HepG2 (cell line): ENCODE data around the gene CDK10. TPM values are rescaled to one million over a fixed set of nuclear protein-coding genes. Genes with fewer than 3 reads are reported as not detected.

Source experiments
- ARHGAP35 ChIP-seq: sonication (generic); formaldehyde crosslinking; IDR thresholded peaks from 2 replicates; pipeline ENCODE4 v1.9.0; 2022; ENCODE audit warnings: mild to moderate bottlenecking, inconsistent platforms, moderate library complexity, missing genetic modification reagents, borderline replicate concordance
- EP300 ChIP-seq, 3 experiments: sonication (generic) in 1 of 3; formaldehyde crosslinking in 1 of 3; IDR thresholded peaks; 2 replicates each; pipeline versions ENCODE4 v1.5.1 to v1.6.1; 2011 to 2020; ENCODE audit warnings: low read depth in 2 of 3, low read length in 2 of 3, borderline replicate concordance in 1 of 3, improper control_type of control experiment in 1 of 3, mild to moderate bottlenecking in 1 of 3, missing genetic modification reagents in 1 of 3, moderate library complexity in 1 of 3
- GABPB1 ChIP-seq: IDR thresholded peaks from 2 replicates; pipeline ENCODE4 v1.6.1; 2016; ENCODE audit warnings: mild to moderate bottlenecking, missing genetic modification reagents, moderate library complexity, missing compliant biosample characterization
- GATA4 ChIP-seq: sonication (generic); IDR thresholded peaks from 2 replicates; pipeline ENCODE4 v1.6.1; 2016; ENCODE audit warnings: antibody characterized with exemption, low read depth, borderline replicate concordance
- HHEX ChIP-seq: IDR thresholded peaks from 2 replicates; pipeline ENCODE4 v1.6.1; 2016; ENCODE audit warnings: control low read depth
- KDM5B ChIP-seq: sonication (generic); formaldehyde crosslinking; IDR thresholded peaks from 2 replicates; pipeline ENCODE4 v1.4.0; 2020; ENCODE audit warnings: missing genetic modification reagents, mild to moderate bottlenecking, borderline replicate concordance
- NONO ChIP-seq, 2 experiments: fragments of 450-650 bp in 1 of 2; sonication (generic) in 1 of 2; formaldehyde crosslinking in 1 of 2; IDR thresholded peaks in 1 of 2; conservative IDR thresholded peaks in 1 of 2; 2 replicates each; pipeline versions ENCODE4 v1.6.1 to v1.8.0; 2017 to 2022; ENCODE audit warnings: mild to moderate bottlenecking in 1 of 2, missing genetic modification reagents in 1 of 2, moderate library complexity in 1 of 2
- PHB2 ChIP-seq: fragments of 450-650 bp; IDR thresholded peaks from 2 replicates; pipeline ENCODE4 v1.6.1; 2018; ENCODE audit not compliant: partially characterized antibody
- SALL1 ChIP-seq: sonication (generic); formaldehyde crosslinking; IDR thresholded peaks from 2 replicates; pipeline ENCODE4 v1.8.0; 2022; ENCODE audit warnings: mild to moderate bottlenecking, missing genetic modification reagents
- SRF ChIP-seq: IDR thresholded peaks from 2 replicates; pipeline ENCODE4 v1.6.1; 2011; ENCODE audit warnings: mild to moderate bottlenecking, low read depth, low read length, moderate library complexity
- SRY ChIP-seq: sonication (generic); formaldehyde crosslinking; IDR thresholded peaks from 2 replicates; pipeline ENCODE4 v1.8.0; 2022; ENCODE audit warnings: mild to moderate bottlenecking, missing genetic modification reagents
- TCF7 ChIP-seq: sonication (generic); IDR thresholded peaks from 2 replicates; pipeline ENCODE4 v1.6.1; 2016; ENCODE audit warnings: antibody characterized with exemption, low read depth
- TEAD3 ChIP-seq: optimal IDR thresholded peaks from 2 replicates; pipeline ENCODE3; 2016; ENCODE audit warnings: borderline replicate concordance
- XBP1 ChIP-seq: sonication (generic); formaldehyde crosslinking; IDR thresholded peaks from 2 replicates; pipeline ENCODE4 v1.5.0; 2020; ENCODE audit warnings: missing genetic modification reagents
- ZNF160 ChIP-seq: sonication (generic); formaldehyde crosslinking; IDR thresholded peaks from 2 replicates; pipeline ENCODE4 v1.8.0; 2022; ENCODE audit warnings: mild to moderate bottlenecking, inconsistent platforms, missing genetic modification reagents
- ZNF263 ChIP-seq: sonication (generic); formaldehyde crosslinking; IDR thresholded peaks from 2 replicates; pipeline ENCODE4 v1.4.0; 2020; ENCODE audit warnings: missing genetic modification reagents
- ZNF292 ChIP-seq: sonication (generic); formaldehyde crosslinking; IDR thresholded peaks from 2 replicates; pipeline ENCODE4 v1.8.1; 2022; ENCODE audit warnings: mild to moderate bottlenecking, low read depth, missing genetic modification reagents, borderline replicate concordance
- ZNF367 ChIP-seq: sonication (generic); formaldehyde crosslinking; IDR thresholded peaks from 2 replicates; pipeline ENCODE4 v1.4.0; 2020; ENCODE audit warnings: missing genetic modification reagents, borderline replicate concordance
- ZNF776 ChIP-seq: sonication (generic); formaldehyde crosslinking; IDR thresholded peaks from 2 replicates; pipeline ENCODE4 v1.4.0; 2020; ENCODE audit warnings: mild to moderate bottlenecking, missing genetic modification reagents
- ZNF83 ChIP-seq: sonication (generic); formaldehyde crosslinking; IDR thresholded peaks from 2 replicates; pipeline ENCODE4 v1.4.0; 2020; ENCODE audit warnings: missing genetic modification reagents, mild to moderate bottlenecking, borderline replicate concordance
- polyA plus RNA-seq, 8 experiments: library from polyadenylated mRNA; depleted of rRNA in 3 of 8; stranded (reverse) in 7 of 8; unstranded in 1 of 8; fragments of >200 nt; fragmentation: Illumina TruSeq in 4 of 8; extraction: Trizol in 4 of 8; gene quantifications; 2 replicates each; pipeline versions ENCODE4 v1.2.1 to v1.2.3, GENCODE V29; 2011 to 2016; ENCODE audit warnings: low read depth in 4 of 8, missing spikeins in 1 of 8, mixed read lengths in 1 of 8; ENCODE audit not compliant: insufficient read depth in 1 of 8
- total RNA-seq, 5 experiments: library from RNA; depleted of rRNA; stranded (reverse); fragments of >200 nt; fragmentation: Illumina TruSeq; extraction: Trizol; gene quantifications; 2 replicates each; pipeline ENCODE4 v1.2.3, GENCODE V29; 2016; ENCODE audit warnings: low read depth in 1 of 5
- TF ChIP-seq, protein P1 (sequence below): sonication (generic); formaldehyde crosslinking; IDR thresholded peaks from 2 replicates; pipeline ENCODE4 v1.5.0; 2020; ENCODE audit warnings: mild to moderate bottlenecking, missing genetic modification reagents
- TF ChIP-seq, protein P2 (sequence below): sonication (generic); formaldehyde crosslinking; conservative IDR thresholded peaks from 2 replicates; pipeline ENCODE4 v1.4.0; 2020; ENCODE audit warnings: missing genetic modification reagents
- TF ChIP-seq, protein P3 (sequence below): sonication (generic); formaldehyde crosslinking; conservative IDR thresholded peaks from 2 replicates; pipeline ENCODE4 v1.4.0; 2020; ENCODE audit warnings: missing genetic modification reagents

The CDK10 gene
- total and polyA plus RNA-seq, 2 of the 13 experiments (the other 11 are each of a cell fraction or from before 2014, with no cell fraction given), result 2.5 to 3.9 TPM

DNA sequence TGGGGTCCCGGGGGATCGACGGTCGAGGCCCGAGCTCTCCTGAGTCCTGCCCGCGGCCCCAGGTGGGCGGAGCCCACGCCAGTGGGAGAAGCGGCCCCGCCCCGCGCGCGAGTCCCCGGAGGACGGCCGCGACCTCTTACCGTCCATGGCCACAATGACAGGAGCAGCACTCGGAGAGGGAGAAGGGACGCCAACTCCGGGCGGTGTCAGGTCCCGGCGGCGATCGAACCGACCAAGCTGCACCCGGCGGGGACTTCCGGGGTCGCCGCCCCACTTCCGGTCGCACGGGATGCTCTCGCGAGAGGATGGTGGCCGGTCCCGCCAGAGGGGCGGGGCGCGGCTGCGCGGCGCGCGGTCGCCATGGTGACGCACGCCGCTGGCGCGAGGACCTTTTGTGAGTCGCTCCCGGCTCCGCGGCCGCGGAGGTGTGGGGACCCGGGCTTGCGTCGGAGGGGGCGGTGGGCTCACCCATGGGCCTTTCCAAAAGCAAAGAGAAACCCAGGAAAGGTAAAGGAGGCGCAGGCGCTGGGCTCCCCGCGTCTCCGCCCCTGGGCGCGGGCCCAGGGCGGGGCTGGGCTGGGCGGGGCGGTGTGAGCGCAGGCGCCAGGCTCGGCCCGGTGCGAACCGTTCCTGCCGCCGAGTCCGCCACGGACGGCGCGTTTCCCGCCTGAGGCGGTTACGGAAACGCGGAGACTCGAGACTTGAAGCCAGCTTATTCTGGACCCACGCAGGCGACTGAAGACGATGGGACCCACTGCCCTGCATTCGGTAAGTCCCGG is 28.9 kb upstream of the CDK10 start, which contains the start of the genes CHMP1A and SPATA33 (continued):
- TF ChIP-seq, protein P1, sequence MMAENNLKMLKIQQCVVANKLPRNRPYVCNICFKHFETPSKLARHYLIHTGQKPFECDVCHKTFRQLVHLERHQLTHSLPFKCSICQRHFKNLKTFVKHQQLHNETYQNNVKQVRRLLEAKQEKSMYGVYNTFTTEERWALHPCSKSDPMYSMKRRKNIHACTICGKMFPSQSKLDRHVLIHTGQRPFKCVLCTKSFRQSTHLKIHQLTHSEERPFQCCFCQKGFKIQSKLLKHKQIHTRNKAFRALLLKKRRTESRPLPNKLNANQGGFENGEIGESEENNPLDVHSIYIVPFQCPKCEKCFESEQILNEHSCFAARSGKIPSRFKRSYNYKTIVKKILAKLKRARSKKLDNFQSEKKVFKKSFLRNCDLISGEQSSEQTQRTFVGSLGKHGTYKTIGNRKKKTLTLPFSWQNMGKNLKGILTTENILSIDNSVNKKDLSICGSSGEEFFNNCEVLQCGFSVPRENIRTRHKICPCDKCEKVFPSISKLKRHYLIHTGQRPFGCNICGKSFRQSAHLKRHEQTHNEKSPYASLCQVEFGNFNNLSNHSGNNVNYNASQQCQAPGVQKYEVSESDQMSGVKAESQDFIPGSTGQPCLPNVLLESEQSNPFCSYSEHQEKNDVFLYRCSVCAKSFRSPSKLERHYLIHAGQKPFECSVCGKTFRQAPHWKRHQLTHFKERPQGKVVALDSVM (CRISPR knock-in tag), result peak; percentile 20; the same call in 1 of the 2 replicates
- TF ChIP-seq, protein P2, sequence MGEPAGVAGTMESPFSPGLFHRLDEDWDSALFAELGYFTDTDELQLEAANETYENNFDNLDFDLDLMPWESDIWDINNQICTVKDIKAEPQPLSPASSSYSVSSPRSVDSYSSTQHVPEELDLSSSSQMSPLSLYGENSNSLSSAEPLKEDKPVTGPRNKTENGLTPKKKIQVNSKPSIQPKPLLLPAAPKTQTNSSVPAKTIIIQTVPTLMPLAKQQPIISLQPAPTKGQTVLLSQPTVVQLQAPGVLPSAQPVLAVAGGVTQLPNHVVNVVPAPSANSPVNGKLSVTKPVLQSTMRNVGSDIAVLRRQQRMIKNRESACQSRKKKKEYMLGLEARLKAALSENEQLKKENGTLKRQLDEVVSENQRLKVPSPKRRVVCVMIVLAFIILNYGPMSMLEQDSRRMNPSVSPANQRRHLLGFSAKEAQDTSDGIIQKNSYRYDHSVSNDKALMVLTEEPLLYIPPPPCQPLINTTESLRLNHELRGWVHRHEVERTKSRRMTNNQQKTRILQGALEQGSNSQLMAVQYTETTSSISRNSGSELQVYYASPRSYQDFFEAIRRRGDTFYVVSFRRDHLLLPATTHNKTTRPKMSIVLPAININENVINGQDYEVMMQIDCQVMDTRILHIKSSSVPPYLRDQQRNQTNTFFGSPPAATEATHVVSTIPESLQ (CRISPR knock-in tag), result no peak
- no peak for TF ChIP-seq NONO (IDR thresholded peaks at IDR 0.05)
- peak; percentile 85 for TF ChIP-seq NONO (CRISPR knock-in tag; conservative IDR thresholded peaks at IDR 0.05)
- TF ChIP-seq, protein P3, sequence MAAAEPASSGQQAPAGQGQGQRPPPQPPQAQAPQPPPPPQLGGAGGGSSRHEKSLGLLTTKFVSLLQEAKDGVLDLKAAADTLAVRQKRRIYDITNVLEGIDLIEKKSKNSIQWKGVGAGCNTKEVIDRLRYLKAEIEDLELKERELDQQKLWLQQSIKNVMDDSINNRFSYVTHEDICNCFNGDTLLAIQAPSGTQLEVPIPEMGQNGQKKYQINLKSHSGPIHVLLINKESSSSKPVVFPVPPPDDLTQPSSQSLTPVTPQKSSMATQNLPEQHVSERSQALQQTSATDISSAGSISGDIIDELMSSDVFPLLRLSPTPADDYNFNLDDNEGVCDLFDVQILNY (CRISPR knock-in tag), result no peak
- TF ChIP-seq GABPB1, result peak; percentile 98
- no peak for TF ChIP-seq HHEX (CRISPR knock-in tag)
- TF ChIP-seq ZNF776 (CRISPR knock-in tag), result 0 out of 2 replicates have a peak, but pooled peaks have one; percentile 28
- TF ChIP-seq SRF, result 0 out of 2 replicates have a peak, but pooled peaks have one; percentile 10
- peak; percentile 55 for TF ChIP-seq TEAD3 (CRISPR knock-in tag)
- TF ChIP-seq ZNF160 (CRISPR knock-in tag), result peak; percentile 75; the same call in 1 of the 2 replicates
- no peak for TF ChIP-seq GATA4
- TF ChIP-seq SRY (CRISPR knock-in tag), result peak; percentile 69; the same call in 1 of the 2 replicates
- TF ChIP-seq TCF7, result no peak
- no peak for TF ChIP-seq PHB2
- peak; percentile 51; the same call in 1 of the 2 replicates for TF ChIP-seq ZNF263 (CRISPR knock-in tag)
- TF ChIP-seq KDM5B (CRISPR knock-in tag), result peak; percentile 55; the same call in 1 of the 2 replicates
- TF ChIP-seq SALL1 (CRISPR knock-in tag), result peak; percentile 68
- TF ChIP-seq ZNF367 (CRISPR knock-in tag), result no peak; the same call in 1 of the 2 replicates
- 0 out of 2 replicates have a peak, but pooled peaks have one; percentile 41 for TF ChIP-seq XBP1 (CRISPR knock-in tag)
- TF ChIP-seq ZNF83, result no peak
- TF ChIP-seq EP300 (IDR thresholded peaks at IDR 0.05; ENCODE audit: low read depth in 2 of 2, low read length in 2 of 2), result no peak
- TF ChIP-seq EP300 (CRISPR knock-in tag; IDR thresholded peaks at IDR 0.05; ENCODE audit: borderline replicate concordance), result 0 out of 2 replicates have a peak, but pooled peaks have one; percentile 19
- peak; percentile 53; the same call in 1 of the 2 replicates for TF ChIP-seq ARHGAP35 (CRISPR knock-in tag)
- no peak for TF ChIP-seq ZNF292 (CRISPR knock-in tag)
